HCT116 (cell line): ENCODE results near the gene FNBP1L. TPM values are rescaled to one million over a fixed set of nuclear protein-coding genes. Genes with fewer than 3 reads are reported as not detected.

ENCODE experiments used
- ATAC-seq: fragments of 200-7000 bp; cut with Tn5 transposase; 2 replicates; pipeline ENCODE4 v1.9.1; 2020; ENCODE audit warnings: mild to moderate bottlenecking, moderate library complexity
- BruUV-seq: library from RNA; stranded (reverse); fragments of 400-500 nt; replicated peaks from 2 replicates; lab custom pipeline; 2021; lab: Mats Ljungman, UMichigan
- CTCF ChIA-PET: fragments of 300-600 bp; sonication (Branson Sonifier 250); formaldehyde crosslinking; loops from one replicate; lab custom pipeline; 2021; ENCODE audit warnings: antibody characterized with exemption; lab: Charles Lee
- POLR2A ChIA-PET: fragments of 300-600, 350-600 bp; sonication (Branson Sonifier 250); formaldehyde crosslinking; loops from one replicate; lab custom pipeline; 2021; ENCODE audit warnings: antibody characterized with exemption; lab: Charles Lee
- RAD21 ChIA-PET, 2 experiments: fragments of 300-600 bp; sonication (Branson Sonifier 250); formaldehyde crosslinking; loops; one replicate each; lab custom pipeline; 2023; ENCODE audit warnings: low total read pairs in 2 of 2; ENCODE audit not compliant: uncharacterized antibody in 2 of 2, unreplicated experiment in 2 of 2, low non-redundant PET in 1 of 2; lab: Charles Lee
- DNase-seq: peaks from one replicate; pipeline ENCODE4 v3.0.0-alpha.2; 2010; ENCODE audit warnings: low read depth, low spot score
- H2AFZ ChIP-seq: fragments of 200-600 bp; shearing (Covaris generic), sonication (generic); 2 replicates; pipeline ENCODE4 v1.6.1; 2017; ENCODE audit warnings: low read depth, mixed run types, mixed read lengths, antibody characterized with exemption, low read length; ENCODE audit not compliant: poor library complexity, severe bottlenecking
- H3K27ac ChIP-seq: 2 replicates; pipeline ENCODE4 v1.5.1; 2012; ENCODE audit warnings: low read depth, low read length
- H3K27me3 ChIP-seq: fragments of 200-600 bp; sonication (generic); 2 replicates; pipeline ENCODE4 v1.6.1; 2016; ENCODE audit warnings: mixed run types, low read length, mixed read lengths; ENCODE audit not compliant: insufficient read depth
- H3K36me3 ChIP-seq, 2 experiments: fragments of 200-500 bp in 1 of 2; fragments of 200-600 bp in 1 of 2; sonication (Bioruptor generic) in 1 of 2; sonication (generic) in 1 of 2; 2 replicates each; pipeline versions ENCODE4 v1.5.1 to v1.6.1; 2014 to 2016; ENCODE audit warnings: low read length in 2 of 2, inconsistent platforms in 1 of 2, mixed read lengths in 1 of 2, mixed run types in 1 of 2; ENCODE audit not compliant: insufficient read depth in 2 of 2, control insufficient read depth in 1 of 2
- H3K4me1 ChIP-seq, 2 experiments: fragments of 200-600 bp in 1 of 2; sonication (generic) in 1 of 2; 2 replicates each; pipeline versions ENCODE4 v1.5.1 to v1.6.1; 2012 to 2017; ENCODE audit warnings: low read length in 2 of 2, inconsistent platforms in 1 of 2, mild to moderate bottlenecking in 1 of 2, mixed read lengths in 1 of 2, mixed run types in 1 of 2, moderate library complexity in 1 of 2; ENCODE audit not compliant: insufficient read depth in 2 of 2, control insufficient read depth in 1 of 2
- H3K4me2 ChIP-seq: fragments of 200-600 bp; sonication (generic); 2 replicates; pipeline ENCODE4 v1.6.1; 2017; ENCODE audit warnings: mixed run types, low read length, mixed read lengths
- H3K4me3 ChIP-seq, 2 experiments: fragments of 200-600 bp in 1 of 2; sonication (generic) in 1 of 2; replicated peaks in 1 of 2; 2 replicates each; pipeline ENCODE4 v1.5.1; 2011 to 2016; ENCODE audit warnings: low read length in 2 of 2, control low read depth in 1 of 2, low read depth in 1 of 2, mild to moderate bottlenecking in 1 of 2, mixed read lengths in 1 of 2, mixed run types in 1 of 2
- H3K79me2 ChIP-seq: fragments of 200-600 bp; sonication (generic); 2 replicates; pipeline ENCODE4 v1.6.1; 2017; ENCODE audit warnings: mild to moderate bottlenecking, mixed run types, low read length, moderate library complexity, mixed read lengths; ENCODE audit not compliant: insufficient read depth
- H3K9ac ChIP-seq: fragments of 200-600 bp; sonication (generic); 2 replicates; pipeline ENCODE4 v1.6.1; 2016; ENCODE audit warnings: low read length, mixed read lengths
- H3K9me2 ChIP-seq: fragments of 200-600 bp; sonication (generic), shearing (Covaris generic); 2 replicates; pipeline ENCODE4 v1.6.1; 2017; ENCODE audit warnings: mixed run types, mild to moderate bottlenecking, moderate library complexity; ENCODE audit not compliant: insufficient read depth
- H3K9me3 ChIP-seq, 2 experiments: fragments of 200-500 bp in 1 of 2; fragments of 200-600 bp in 1 of 2; sonication (Bioruptor generic) in 1 of 2; sonication (generic) in 1 of 2; 2 replicates each; pipeline ENCODE4 v1.6.1; 2014 to 2017; ENCODE audit warnings: low read length in 2 of 2, mixed read lengths in 2 of 2, inconsistent platforms in 1 of 2, low read depth in 1 of 2, mild to moderate bottlenecking in 1 of 2, mixed run types in 1 of 2, moderate library complexity in 1 of 2; ENCODE audit not compliant: control insufficient read depth in 1 of 2, insufficient read depth in 1 of 2
- H4K20me1 ChIP-seq: fragments of 200-600 bp; sonication (generic), shearing (Covaris generic); 2 replicates; pipeline ENCODE4 v1.6.1; 2017; ENCODE audit warnings: mixed run types, mild to moderate bottlenecking, moderate library complexity; ENCODE audit not compliant: insufficient read depth
- ATF3 ChIP-seq: IDR thresholded peaks from 2 replicates; pipeline ENCODE4 v1.6.1; 2012
- CBX3 ChIP-seq: IDR thresholded peaks from 2 replicates; pipeline ENCODE4 v1.6.1; 2012; ENCODE audit warnings: low read depth
- CEBPB ChIP-seq: IDR thresholded peaks from 2 replicates; pipeline ENCODE4 v1.6.1; 2012; ENCODE audit warnings: low read depth
- EGR1 ChIP-seq: IDR thresholded peaks from 2 replicates; pipeline ENCODE4 v1.6.1; 2012; ENCODE audit warnings: low read depth
- ELF1 ChIP-seq: IDR thresholded peaks from 2 replicates; pipeline ENCODE4 v1.6.1; 2012; ENCODE audit warnings: low read depth, borderline replicate concordance
- EZH2 ChIP-seq: fragments of 200-600 bp; sonication (generic); IDR thresholded peaks from 2 replicates; pipeline ENCODE4 v1.6.1; 2017; ENCODE audit warnings: antibody characterized with exemption, mixed run types
- EZH2phosphoT487 ChIP-seq: fragments of 200-600 bp; IDR thresholded peaks from 2 replicates; pipeline ENCODE4 v1.6.1; 2018; ENCODE audit warnings: antibody characterized with exemption, borderline replicate concordance
- FOSL1 ChIP-seq: IDR thresholded peaks from 2 replicates; pipeline ENCODE4 v1.6.1; 2012; ENCODE audit warnings: low read depth
- MAX ChIP-seq: IDR thresholded peaks from 2 replicates; pipeline ENCODE4 v1.6.1; 2012
- POLR2A ChIP-seq: IDR thresholded peaks from 2 replicates; pipeline ENCODE4 v1.7.0; 2011; ENCODE audit warnings: borderline replicate concordance; ENCODE audit not compliant: insufficient read depth, insufficient read length; ENCODE audit errors: extremely low read depth
- POLR2AphosphoS5 ChIP-seq: IDR thresholded peaks from 2 replicates; pipeline ENCODE4 v1.6.1; 2011; ENCODE audit warnings: mild to moderate bottlenecking, low read depth, low read length, moderate library complexity
- RAD21 ChIP-seq: IDR thresholded peaks from 2 replicates; pipeline ENCODE4 v1.6.1; 2012; ENCODE audit warnings: low read depth, mild to moderate bottlenecking
- REST ChIP-seq: IDR thresholded peaks from 2 replicates; pipeline ENCODE4 v1.6.1; 2012; ENCODE audit warnings: low read depth
- SIN3A ChIP-seq: IDR thresholded peaks from 2 replicates; pipeline ENCODE4 v1.6.1; 2012; ENCODE audit warnings: low read depth
- SRF ChIP-seq: IDR thresholded peaks from 2 replicates; pipeline ENCODE4 v1.6.1; 2012; ENCODE audit warnings: low read depth
- TCF7L2 ChIP-seq: IDR thresholded peaks from 2 replicates; pipeline ENCODE4 v1.7.0; 2011; ENCODE audit warnings: borderline replicate concordance, inconsistent platforms; ENCODE audit not compliant: insufficient read depth, insufficient read length; ENCODE audit errors: extremely low read depth
- YY1 ChIP-seq: IDR thresholded peaks from 2 replicates; pipeline ENCODE4 v1.6.1; 2011; ENCODE audit warnings: low read length, low read depth, moderate library complexity, mild to moderate bottlenecking; ENCODE audit not compliant: insufficient replicate concordance; ENCODE audit errors: extremely low read depth
- ZBTB33 ChIP-seq: IDR thresholded peaks from 2 replicates; pipeline ENCODE4 v1.6.1; 2011; ENCODE audit warnings: mild to moderate bottlenecking, low read length, moderate library complexity; ENCODE audit not compliant: insufficient replicate concordance; ENCODE audit errors: extremely low read depth
- ZFX ChIP-seq: fragments of 450-650 bp; IDR thresholded peaks from 2 replicates; pipeline ENCODE4 v1.6.1; 2017
- ZNF274 ChIP-seq: fragments of 200-500 bp; sonication (Bioruptor generic); IDR thresholded peaks from 2 replicates; pipeline ENCODE4 v1.6.1; 2014; ENCODE audit warnings: mild to moderate bottlenecking, low read depth, low read length, inconsistent platforms
- intact Hi-C: fragments of 100-400 bp; cut with micrococcal nuclease; formaldehyde crosslinking; loops from 2 replicates; pipeline ENCODE4 v1.10.0; 2022
- total RNA-seq: library from RNA; stranded (reverse); gene quantifications from one replicate; pipeline ENCODE4 v1.2.1, GENCODE V29; 2021; ENCODE audit not compliant: unreplicated experiment

The FNBP1L gene
- total RNA-seq, 1 experiment from 2014 or later = 26.1 TPM

- Histone ChIP-seq H3K4me1 (peaks cover 6 to 10% of the 10 kb centered on the region in 2 experiments), H3K9me2 (no peaks in the 10 kb centered on the region), H4K20me1 (no peaks in the 10 kb centered on the region; the same call in 1 of the 2 replicates), H3K9me3 (no peaks in the 10 kb centered on the region), H3K27ac (no peak overlapping the region), H2AFZ (no peak overlapping the region), H3K9ac (no peak overlapping the region), H3K36me3 (peaks cover 0 to 71% of the 10 kb centered on the region in 2 experiments; a peak in 1 of 4 replicates), H3K4me3 (no peak overlapping the region), H3K27me3 (no peaks in the 10 kb centered on the region), H3K4me2 (no peak overlapping the region), H3K79me2 (peaks cover 52% of the 10 kb centered on the region; the same call in 1 of the 2 replicates)
- no peak for ATAC-seq
- intact Hi-C loops = no loop called here
- BruUV-seq = no TSS peak
- DNase-seq = no peak
- ChIA-PET CTCF (no interaction called here), POLR2A (no interaction called here), RAD21 (no interaction called here)
- no peak for TF ChIP-seq RAD21
- TF ChIP-seq REST = no peak
- TF ChIP-seq EZH2 = no peak
- no peak for TF ChIP-seq TCF7L2
- TF ChIP-seq YY1 = no peak
- TF ChIP-seq MAX = no peak
- TF ChIP-seq ZBTB33 = no peak
- TF ChIP-seq POLR2A = no peak
- TF ChIP-seq CBX3 = no peak
- TF ChIP-seq FOSL1 = no peak
- no peak for TF ChIP-seq SRF
- no peak; the same call in 1 of the 2 replicates for TF ChIP-seq POLR2AphosphoS5
- no peak for TF ChIP-seq EGR1
- TF ChIP-seq ZFX = no peak
- no peak for TF ChIP-seq CEBPB
- no peak for TF ChIP-seq ELF1
- no peak for TF ChIP-seq ATF3
- no peak for TF ChIP-seq EZH2phosphoT487
- TF ChIP-seq SIN3A = no peak
- TF ChIP-seq ZNF274 = no peak
- TF ChIP-seq, all 23 proteins: peak for 0
Observed at GRCh38 chr1:93587354-93587753, 139.4 kb downstream of the FNBP1L start.
